Glutamatergic neuron (in vitro differentiated cells): ENCODE results near the gene GLB1L3. TPM values are rescaled to one million over a fixed set of nuclear protein-coding genes. Genes with fewer than 3 reads are reported as not detected.
A peak's percentile ranks its signal among the peaks of the same experiment; 100 is the strongest.

Experiments
- DNase-seq: peaks from one replicate; pipeline ENCODE4 v3.0.0; 2022
- H3K27ac Mint-ChIP-seq: one replicate; pipeline ENCODE4 v1.8.0; 2020; ENCODE audit warnings: mild to moderate bottlenecking, mixed read lengths, inconsistent platforms; ENCODE audit not compliant: unreplicated experiment
- H3K27me3 Mint-ChIP-seq: one replicate; pipeline ENCODE4 v1.8.0; 2020; ENCODE audit warnings: mild to moderate bottlenecking, moderate library complexity, mixed read lengths, inconsistent platforms; ENCODE audit not compliant: unreplicated experiment
- H3K36me3 Mint-ChIP-seq: one replicate; pipeline ENCODE4 v1.8.0; 2020; ENCODE audit warnings: mild to moderate bottlenecking, mixed read lengths, inconsistent platforms; ENCODE audit not compliant: unreplicated experiment
- H3K4me1 Mint-ChIP-seq: one replicate; pipeline ENCODE4 v1.8.0; 2020; ENCODE audit warnings: mild to moderate bottlenecking, low read depth, mixed read lengths, inconsistent platforms; ENCODE audit not compliant: unreplicated experiment
- H3K4me3 Mint-ChIP-seq: one replicate; pipeline ENCODE4 v1.8.0; 2020; ENCODE audit warnings: mild to moderate bottlenecking, mixed read lengths, inconsistent platforms; ENCODE audit not compliant: unreplicated experiment
- H3K9me3 Mint-ChIP-seq: one replicate; pipeline ENCODE4 v1.8.0; 2020; ENCODE audit warnings: mild to moderate bottlenecking, moderate library complexity, mixed read lengths, inconsistent platforms; ENCODE audit not compliant: unreplicated experiment
- CTCF ChIP-seq: fragments of 200-600 bp; sonication (generic); IDR thresholded peaks from one replicate; pipeline ENCODE4 v1.5.0; 2021; ENCODE audit not compliant: partially characterized antibody, unreplicated experiment
- total RNA-seq: library from RNA; stranded (reverse); fragmentation: NEBNext Ultra II Directional; extraction: Animal tissue kit (Norgen Biotek cat#: 25700); gene quantifications from one replicate; pipeline ENCODE4 v1.2.1, GENCODE V29; 2021; ENCODE audit not compliant: unreplicated experiment

GLB1L3 gene
- total RNA-seq, 1 donor from 2014 or later = 0.83 TPM

DNA sequence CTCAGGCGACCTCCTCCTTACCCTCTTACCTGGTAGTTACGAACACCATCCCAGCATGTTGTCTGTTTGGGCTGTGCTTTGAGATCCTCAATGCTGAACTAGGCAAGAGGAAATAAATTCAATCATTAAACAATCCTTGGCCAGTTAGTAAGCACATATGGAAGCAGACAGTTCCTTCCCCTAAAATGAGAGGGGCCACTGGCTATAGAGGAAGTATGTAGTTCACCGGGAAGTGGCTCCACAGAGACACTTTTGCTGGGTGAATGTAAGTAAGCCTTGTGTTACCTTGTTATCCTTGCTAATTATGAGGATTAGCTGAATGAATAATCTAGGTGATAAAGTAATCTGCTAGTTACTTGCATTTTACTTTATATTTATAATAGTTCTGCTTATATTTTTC lies 25.9 kb upstream of the GLB1L3 start:
- no peaks in the 10 kb centered on the region for H3K27me3 Mint-ChIP-seq

DNA sequence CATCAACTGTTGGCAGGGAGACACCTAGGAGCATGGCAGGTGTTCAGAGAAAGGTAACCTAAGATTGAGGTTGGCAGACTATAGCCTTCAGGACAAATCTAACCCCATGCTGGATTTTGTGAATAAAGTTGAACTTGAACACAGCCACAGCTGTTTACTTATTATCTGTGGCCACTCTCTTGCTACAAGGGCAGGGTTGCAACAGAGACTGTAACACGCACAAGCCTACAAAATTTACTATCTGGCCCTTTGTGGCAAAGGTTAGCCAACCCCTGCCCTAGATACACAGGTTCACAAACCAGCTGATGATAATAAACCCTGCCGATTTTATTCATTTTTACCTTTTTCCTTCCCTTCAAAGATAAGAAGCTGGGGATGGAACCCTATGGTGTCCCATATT lies 25.5 kb upstream of the GLB1L3 start:
- no peak for TF ChIP-seq CTCF

More for the DNA sequence above, 25.9 kb upstream of the GLB1L3 start:
- H3K9me3 Mint-ChIP-seq = peaks cover 4% of the 10 kb centered on the region
- H3K27ac Mint-ChIP-seq = no peak overlapping the region
- no peak for TF ChIP-seq CTCF
- no peaks in the 10 kb centered on the region for H3K36me3 Mint-ChIP-seq
- H3K4me3 Mint-ChIP-seq = no peak overlapping the region
- DNase-seq = no peak
- H3K4me1 Mint-ChIP-seq = peaks cover 14% of the 10 kb centered on the region

DNA sequence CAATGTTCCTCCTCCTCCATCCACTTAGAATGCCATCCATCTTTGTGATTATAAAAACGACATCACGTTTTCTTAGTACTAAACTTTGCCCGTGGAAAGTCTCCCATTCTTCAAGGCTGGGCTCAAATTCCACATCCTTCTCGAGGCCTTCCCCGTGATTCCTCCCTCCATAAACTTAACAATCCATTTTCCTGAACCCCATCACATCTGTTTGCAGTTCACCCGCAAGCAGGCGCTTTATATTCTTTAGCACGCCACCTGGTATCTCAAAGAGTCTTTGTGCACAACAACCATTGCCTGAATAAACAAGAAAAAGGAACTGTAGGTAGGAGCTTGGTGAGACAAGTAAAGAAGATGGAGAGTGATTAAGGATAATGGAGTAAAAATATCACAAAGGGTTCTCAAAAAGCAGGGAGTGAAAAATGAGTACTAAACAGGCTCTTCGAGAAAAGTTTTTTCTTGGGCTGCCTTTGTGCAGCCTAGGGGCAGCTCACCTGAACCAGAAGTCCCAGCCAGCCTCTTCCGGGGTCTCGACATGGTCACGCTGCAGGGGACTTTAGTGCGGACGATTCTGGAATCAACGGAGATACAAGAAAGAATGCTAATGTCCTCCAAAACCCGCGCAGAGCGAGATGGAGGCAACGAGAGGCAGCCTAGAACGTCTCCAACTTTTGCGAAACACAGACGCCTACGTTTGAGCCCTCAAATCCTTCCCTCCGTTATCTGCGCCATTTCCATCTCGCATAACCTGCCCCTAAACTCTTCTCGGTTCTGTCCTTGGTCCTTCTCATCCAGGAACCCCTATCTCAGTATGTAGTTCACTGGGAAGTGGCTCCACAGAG lies 23.6 kb upstream of the GLB1L3 start:
- peak overlapping the region; percentile 83 for H3K27ac Mint-ChIP-seq
- H3K4me1 Mint-ChIP-seq = peaks cover 14% of the 10 kb centered on the region
- H3K27me3 Mint-ChIP-seq = no peaks in the 10 kb centered on the region
- TF ChIP-seq CTCF = no peak
- H3K9me3 Mint-ChIP-seq = peaks cover 4% of the 10 kb centered on the region
- peak overlapping the region; percentile 98 for H3K4me3 Mint-ChIP-seq
- H3K36me3 Mint-ChIP-seq = no peaks in the 10 kb centered on the region
- DNase-seq = no peak

More for the DNA sequence above, 25.5 kb upstream of the GLB1L3 start:
- Mint-ChIP-seq H3K4me1 (peaks cover 14% of the 10 kb centered on the region), H3K36me3 (no peaks in the 10 kb centered on the region), H3K4me3 (no peak overlapping the region), H3K27ac (no peak overlapping the region), H3K27me3 (no peaks in the 10 kb centered on the region), H3K9me3 (peaks cover 4% of the 10 kb centered on the region)
- DNase-seq = no peak

DNA sequence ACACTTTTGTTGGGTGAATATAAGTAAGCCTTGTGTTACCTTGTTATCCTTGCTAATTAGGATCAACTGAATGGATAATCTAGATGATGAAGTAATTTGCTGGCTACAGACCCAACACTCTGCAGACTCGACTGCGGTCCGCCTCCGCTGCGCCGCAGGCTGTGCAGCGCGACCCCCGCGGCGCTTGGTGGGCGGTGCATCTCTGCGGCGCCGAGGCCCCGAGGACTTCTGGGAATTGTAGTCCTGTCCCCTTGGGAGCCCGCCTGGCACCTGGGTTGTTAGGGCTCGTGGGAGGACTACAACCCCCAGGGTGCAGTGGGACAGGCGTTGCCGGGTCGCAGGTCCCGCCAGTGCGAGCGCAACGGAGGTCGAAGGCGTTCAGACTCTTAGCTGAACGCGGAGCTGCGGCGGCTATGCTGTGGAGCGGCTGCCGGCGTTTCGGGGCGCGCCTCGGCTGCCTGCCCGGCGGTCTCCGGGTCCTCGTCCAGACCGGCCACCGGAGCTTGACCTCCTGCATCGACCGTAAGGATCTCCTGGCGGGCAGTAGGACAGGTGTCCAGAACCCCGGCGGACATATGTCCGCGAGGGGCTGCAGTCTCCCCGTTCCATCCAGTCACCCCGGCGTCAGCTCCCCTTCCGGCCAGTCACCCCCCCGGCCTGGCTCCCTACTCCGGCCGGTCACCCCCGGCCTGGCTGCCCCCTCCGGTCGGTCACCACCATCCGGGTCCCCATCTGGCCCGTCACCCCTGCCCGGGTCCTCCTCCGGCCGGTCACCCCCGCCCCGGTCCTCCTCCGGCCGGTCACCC lies 22.8 kb upstream of the GLB1L3 start, which contains the start of the genes ACAD8 and THYN1:
TSS of gene ACAD8 (plus strand) at position 381 of the 806 bp plus-strand sequence. CDS start at position 414, 33 bp downstream.
TSS of gene THYN1 (minus strand) at position 165 of the 806 bp plus-strand sequence. CDS start 470 bp downstream, outside the sequence.
- peak within 1 kb of the TSS; percentile 83 for H3K27ac Mint-ChIP-seq
- H3K4me3 Mint-ChIP-seq = peak within 1 kb of the TSS; percentile 98
- H3K9me3 Mint-ChIP-seq = peaks cover 4% of the 10 kb centered on the region
- no peaks in the 10 kb centered on the region for H3K36me3 Mint-ChIP-seq
- TF ChIP-seq CTCF = peak; percentile 12
- DNase-seq = peak; percentile 99
- peaks cover 14% of the 10 kb centered on the region for H3K4me1 Mint-ChIP-seq
- no peaks in the 10 kb centered on the region for H3K27me3 Mint-ChIP-seq
